H9 (cell line): ENCODE data around the gene HOXB8. TPM values are rescaled to one million over a fixed set of nuclear protein-coding genes. Genes with fewer than 3 reads are reported as not detected.

Experiments
- DNase-seq: peaks from one replicate; pipeline ENCODE4 v3.0.0-alpha.2; 2017
- H2AFZ ChIP-seq: one replicate; pipeline ENCODE4 v1.6.1; 2013; ENCODE audit warnings: mild to moderate bottlenecking, low read length, control low read depth, moderate library complexity
- H2AK5ac ChIP-seq: 2 replicates; pipeline ENCODE4 v1.6.1; 2013; ENCODE audit warnings: low read length, control low read depth, mixed read lengths; ENCODE audit not compliant: insufficient read length
- H2BK120ac ChIP-seq: one replicate; pipeline ENCODE4 v1.6.1; 2013; ENCODE audit warnings: low read depth, mild to moderate bottlenecking, low read length, control low read depth, inconsistent platforms; ENCODE audit not compliant: poor library complexity, severe bottlenecking
- H2BK12ac ChIP-seq: 2 replicates; pipeline ENCODE4 v1.6.1; 2013; ENCODE audit warnings: low read length, control low read depth, mixed read lengths, low read depth; ENCODE audit not compliant: insufficient read length
- H2BK15ac ChIP-seq: 2 replicates; pipeline ENCODE4 v1.6.1; 2013; ENCODE audit warnings: low read depth, low read length, control low read depth
- H2BK20ac ChIP-seq: one replicate; pipeline ENCODE4 v1.6.1; 2013; ENCODE audit warnings: low read depth, mild to moderate bottlenecking, low read length, control low read depth, inconsistent platforms; ENCODE audit not compliant: poor library complexity, severe bottlenecking
- H2BK5ac ChIP-seq: 2 replicates; pipeline ENCODE4 v1.6.1; 2013; ENCODE audit warnings: low read length, control low read depth, mixed read lengths; ENCODE audit not compliant: insufficient read length
- H3K14ac ChIP-seq: 2 replicates; pipeline ENCODE4 v1.6.1; 2013; ENCODE audit warnings: low read length, control low read depth; ENCODE audit not compliant: insufficient read depth
- H3K18ac ChIP-seq: 2 replicates; pipeline ENCODE4 v1.6.1; 2013; ENCODE audit warnings: low read depth, mild to moderate bottlenecking, mixed read lengths, low read length, control low read depth; ENCODE audit not compliant: insufficient read length
- H3K23ac ChIP-seq: 2 replicates; pipeline ENCODE4 v1.6.1; 2013; ENCODE audit warnings: low read length, control low read depth, mixed read lengths, low read depth; ENCODE audit not compliant: insufficient read length
- H3K23me2 ChIP-seq: 2 replicates; pipeline ENCODE4 v1.6.1; 2013; ENCODE audit warnings: low read depth, mild to moderate bottlenecking, mixed read lengths, low read length, control low read depth; ENCODE audit not compliant: insufficient read length, poor library complexity, severe bottlenecking
- H3K27ac ChIP-seq: 2 replicates; pipeline ENCODE4 v1.5.1; 2013; ENCODE audit warnings: low read length, control low read depth, mixed read lengths, low read depth; ENCODE audit not compliant: insufficient read length
- H3K27me3 ChIP-seq: 2 replicates; pipeline ENCODE4 v1.6.1; 2013; ENCODE audit warnings: low read length, control low read depth, inconsistent platforms; ENCODE audit not compliant: insufficient read depth
- H3K4ac ChIP-seq: 2 replicates; pipeline ENCODE4 v1.6.1; 2013; ENCODE audit warnings: low read depth, mild to moderate bottlenecking, control low read depth, inconsistent platforms, low read length, moderate library complexity
- H3K4me1 ChIP-seq: 2 replicates; pipeline ENCODE4 v1.6.1; 2013; ENCODE audit warnings: low read length, control low read depth, inconsistent platforms; ENCODE audit not compliant: insufficient read depth
- H3K4me2 ChIP-seq: 2 replicates; pipeline ENCODE4 v1.6.1; 2013; ENCODE audit warnings: low read length, control low read depth, mixed read lengths; ENCODE audit not compliant: insufficient read length, insufficient read depth
- H3K56ac ChIP-seq: 2 replicates; pipeline ENCODE4 v1.6.1; 2013; ENCODE audit warnings: low read depth, mild to moderate bottlenecking, mixed read lengths, low read length, control low read depth; ENCODE audit not compliant: insufficient read length
- H3K79me1 ChIP-seq: 2 replicates; pipeline ENCODE4 v1.6.1; 2013; ENCODE audit warnings: low read depth, mild to moderate bottlenecking, moderate library complexity, low read length, control low read depth, inconsistent platforms; ENCODE audit not compliant: insufficient read depth, poor library complexity, severe bottlenecking
- H3K79me2 ChIP-seq: 2 replicates; pipeline ENCODE4 v1.6.1; 2013; ENCODE audit warnings: low read length, control low read depth, inconsistent platforms; ENCODE audit not compliant: insufficient read depth
- H3K9ac ChIP-seq: 2 replicates; pipeline ENCODE4 v1.6.1; 2013; ENCODE audit warnings: low read length, control low read depth, mixed read lengths; ENCODE audit not compliant: insufficient read length; ENCODE audit errors: extremely low read depth
- H3K9me3 ChIP-seq: one replicate; pipeline ENCODE4 v1.6.1; 2013; ENCODE audit warnings: low read depth, low read length, inconsistent platforms; ENCODE audit not compliant: control insufficient read depth
- H3T11ph ChIP-seq: one replicate; pipeline ENCODE4 v1.6.1; 2013; ENCODE audit warnings: mild to moderate bottlenecking, low read length, control low read depth, inconsistent platforms
- H4K20me1 ChIP-seq: one replicate; pipeline ENCODE4 v1.6.1; 2013; ENCODE audit not compliant: control insufficient read depth, insufficient read length, insufficient read depth
- H4K5ac ChIP-seq: 2 replicates; pipeline ENCODE4 v1.6.1; 2013; ENCODE audit warnings: low read depth, mild to moderate bottlenecking, mixed read lengths, low read length, control low read depth; ENCODE audit not compliant: insufficient read length
- H4K8ac ChIP-seq: replicated peaks from 2 replicates; pipeline ENCODE4 v1.6.1; 2013; ENCODE audit warnings: low read length, control low read depth, mixed read lengths, low read depth; ENCODE audit not compliant: insufficient read length
- H4K91ac ChIP-seq: 2 replicates; pipeline ENCODE4 v1.6.1; 2013; ENCODE audit warnings: low read depth, mild to moderate bottlenecking, moderate library complexity, mixed read lengths, low read length, control low read depth; ENCODE audit not compliant: insufficient read length
- H3K27ac Mint-ChIP-seq, 3 experiments: 2 replicates in 2 of 3; 3 replicates in 1 of 3; pipeline ENCODE4 v1.8.0; 2020 to 2021; ENCODE audit warnings: mixed read lengths in 3 of 3, mild to moderate bottlenecking in 1 of 3, moderate library complexity in 1 of 3
- H3K27me3 Mint-ChIP-seq: 2 replicates; pipeline ENCODE4 v1.8.0; 2021; ENCODE audit warnings: low read depth, mild to moderate bottlenecking, moderate library complexity, mixed read lengths
- H3K36me3 Mint-ChIP-seq, 3 experiments: 2 replicates in 2 of 3; 3 replicates in 1 of 3; pipeline ENCODE4 v1.8.0; 2020 to 2021; ENCODE audit warnings: low read depth in 3 of 3, mixed read lengths in 3 of 3; ENCODE audit not compliant: insufficient read depth in 1 of 3
- H3K4me1 Mint-ChIP-seq, 2 experiments: 2 replicates each; pipeline ENCODE4 v1.8.0; 2020; ENCODE audit warnings: mixed read lengths in 2 of 2
- H3K4me3 Mint-ChIP-seq, 2 experiments: 2 replicates in 1 of 2; 3 replicates in 1 of 2; pipeline ENCODE4 v1.8.0; 2020 to 2021; ENCODE audit warnings: mild to moderate bottlenecking in 2 of 2, mixed read lengths in 2 of 2, moderate library complexity in 1 of 2
- H3K9me3 Mint-ChIP-seq, 2 experiments: 2 replicates in 1 of 2; 3 replicates in 1 of 2; pipeline ENCODE4 v1.8.0; 2020; ENCODE audit warnings: mild to moderate bottlenecking in 2 of 2, mixed read lengths in 2 of 2, moderate library complexity in 1 of 2
- CTCF ChIP-seq: fragments of 200-600 bp; sonication (generic); conservative IDR thresholded peaks from 3 replicates; pipeline ENCODE4 v1.8.0; 2021; ENCODE audit warnings: antibody characterized with exemption, mild to moderate bottlenecking
- WGBS: extraction: QIAGEN DNeasy Blood & Tissue Kit; methylation state at CpG from one replicate; pipeline ENCODE4 v1.1.7; 2013; ENCODE audit warnings: missing lambda C conversion rate, low lambda C conversion rate, mixed read lengths; ENCODE audit not compliant: insufficient read length; ENCODE audit errors: extremely low coverage; 5-methylcytosine and 5-hydroxymethylcytosine counted together
- total RNA-seq: library from RNA; stranded (reverse); gene quantifications from 2 replicates; pipeline ENCODE4 v1.2.1, GENCODE V29; 2021

Gene HOXB8
- total RNA-seq, 1 experiment from 2014 or later: not detected

- no peak overlapping the region for H4K91ac ChIP-seq
- no peak overlapping the region for H3T11ph ChIP-seq
- H2BK12ac ChIP-seq: no peak overlapping the region
- no peak overlapping the region for H2BK15ac ChIP-seq
- H3K4ac ChIP-seq: no peak overlapping the region
- H4K20me1 ChIP-seq: peaks cover 2% of the 10 kb centered on the region
- no peak for TF ChIP-seq CTCF
- H3K18ac ChIP-seq: no peak overlapping the region
- no peak overlapping the region for H2BK20ac ChIP-seq
- Mint-ChIP-seq H3K9me3 (peaks cover 7 to 13% of the 10 kb centered on the region in 2 experiments; a peak in 4 of 5 replicates), H3K36me3 (no peaks in the 10 kb centered on the region; a peak in 2 of 7 replicates), H3K27me3 (peaks cover 22% of the 10 kb centered on the region), H3K4me3 (no peak overlapping the region), H3K4me1 (peaks cover 5 to 34% of the 10 kb centered on the region in 2 experiments), H3K27ac (no peak overlapping the region)
- no peak overlapping the region for H4K5ac ChIP-seq
- H2AK5ac ChIP-seq: no peak overlapping the region
- H3K4me2 ChIP-seq: no peak overlapping the region
- no peak overlapping the region for H3K9ac ChIP-seq
- H3K4me1 ChIP-seq: no peaks in the 10 kb centered on the region
- no CpG with 5 or more reads among the region's 7 CpGs for WGBS
- no peak overlapping the region for H2BK120ac ChIP-seq
- no peaks in the 10 kb centered on the region for H3K79me2 ChIP-seq
- no peaks in the 10 kb centered on the region for H3K23me2 ChIP-seq
- H3K27ac ChIP-seq: no peak overlapping the region
- H4K8ac ChIP-seq: no peak overlapping the region
- peaks cover 96% of the 10 kb centered on the region for H3K27me3 ChIP-seq
- no peak overlapping the region for H3K23ac ChIP-seq
- H2AFZ ChIP-seq: no peak overlapping the region
- H2BK5ac ChIP-seq: no peak overlapping the region
- no peaks in the 10 kb centered on the region for H3K79me1 ChIP-seq
- H3K9me3 ChIP-seq: no peaks in the 10 kb centered on the region
- DNase-seq: no peak
- H3K56ac ChIP-seq: no peak overlapping the region
- no peak overlapping the region for H3K14ac ChIP-seq
Observed at GRCh38 chr17:48575066-48575582, 40.0 kb downstream of the HOXB8 start.
